Endothelial cell of umbilical vein (primary cell): Measurements from ENCODE around the gene PAN3. TPM values are rescaled to one million over a fixed set of nuclear protein-coding genes. Genes with fewer than 3 reads are reported as not detected.

Experiments used
- BruUV-seq: library from RNA; stranded (reverse); fragments of 400-500 nt; replicated peaks from 2 replicates; lab custom pipeline; 2021; lab: Mats Ljungman, UMichigan
- CTCF ChIA-PET: fragments of 300-600, 350-600 bp; sonication (Branson Sonifier 250); formaldehyde crosslinking; loops from one replicate; lab custom pipeline; 2021; ENCODE audit warnings: antibody characterized with exemption, inconsistent platforms; lab: Charles Lee
- POLR2A ChIA-PET: fragments of 300-600, 350-600 bp; sonication (Branson Sonifier 250); formaldehyde crosslinking; loops from one replicate; lab custom pipeline; 2021; ENCODE audit warnings: antibody characterized with exemption, inconsistent platforms; lab: Charles Lee
- DNase-seq: peaks from one replicate; pipeline ENCODE4 v3.0.0-alpha.2; 2011; ENCODE audit warnings: low read depth, low spot score
- FAIRE-seq: peaks from 2 replicates; lab custom pipeline; 2011; peaks lifted over from hg19 to GRCh38; lab: Jason Lieb, UNC
- H2AFZ ChIP-seq: 2 replicates; pipeline ENCODE4 v1.6.0; 2012; ENCODE audit warnings: low read depth, low read length, control low read depth, inconsistent platforms
- H3K27ac ChIP-seq: 2 replicates; pipeline ENCODE4 v1.5.1; 2011; ENCODE audit warnings: low read depth, mild to moderate bottlenecking, control low read depth, low read length, moderate library complexity; ENCODE audit not compliant: insufficient read depth
- H3K27me3 ChIP-seq, 2 experiments: 2 replicates each; pipeline versions ENCODE4 v1.6.0 to v1.6.1; 2011; ENCODE audit warnings: low read length in 2 of 2, mixed read lengths in 1 of 2; ENCODE audit not compliant: control insufficient read depth in 2 of 2, insufficient read depth in 2 of 2
- H3K36me3 ChIP-seq, 2 experiments: 2 replicates in 1 of 2; 3 replicates in 1 of 2; pipeline ENCODE4 v1.5.1; 2011; ENCODE audit warnings: low read length in 2 of 2, mild to moderate bottlenecking in 1 of 2, moderate library complexity in 1 of 2; ENCODE audit not compliant: control insufficient read depth in 2 of 2, insufficient read depth in 2 of 2; ENCODE audit errors: extremely low read depth in 1 of 2
- H3K4me1 ChIP-seq: 3 replicates; pipeline ENCODE4 v1.5.1; 2011; ENCODE audit warnings: mild to moderate bottlenecking, low read length; ENCODE audit not compliant: control insufficient read depth, insufficient read depth; ENCODE audit errors: extremely low read depth
- H3K4me2 ChIP-seq: 2 replicates; pipeline ENCODE4 v1.6.1; 2011; ENCODE audit warnings: low read length, control low read depth, mixed read lengths; ENCODE audit not compliant: insufficient read depth
- H3K4me3 ChIP-seq, 3 experiments: fragments of 200-600 bp in 1 of 3; sonication (generic), shearing (Covaris generic) in 1 of 3; replicated peaks in 1 of 3; 2 replicates each; pipeline ENCODE4 v1.5.1; 2011 to 2016; ENCODE audit warnings: control low read depth in 3 of 3, low read length in 3 of 3, mild to moderate bottlenecking in 2 of 3, inconsistent platforms in 1 of 3, low read depth in 1 of 3, moderate library complexity in 1 of 3; ENCODE audit not compliant: insufficient read depth in 1 of 3
- H3K79me2 ChIP-seq: 2 replicates; pipeline ENCODE4 v1.6.0; 2012; ENCODE audit warnings: low read length, inconsistent platforms; ENCODE audit not compliant: control insufficient read depth, insufficient read depth
- H3K9ac ChIP-seq: replicated peaks from 2 replicates; pipeline ENCODE3; 2011; ENCODE audit warnings: low read length, control low read depth; ENCODE audit not compliant: insufficient read depth; ENCODE audit errors: extremely low read depth
- H3K9me1 ChIP-seq: replicated peaks from 3 replicates; pipeline ENCODE4 v1.6.0; 2011; ENCODE audit warnings: mild to moderate bottlenecking, low read length; ENCODE audit not compliant: control insufficient read depth, insufficient read depth; ENCODE audit errors: extremely low read depth
- H3K9me3 ChIP-seq: replicated peaks from 2 replicates; pipeline ENCODE4 v1.5.1; 2012; ENCODE audit warnings: low read length, inconsistent platforms; ENCODE audit not compliant: control insufficient read depth, insufficient read depth
- H4K20me1 ChIP-seq: replicated peaks from 2 replicates; pipeline ENCODE3; 2011; ENCODE audit warnings: mild to moderate bottlenecking, low read length; ENCODE audit not compliant: control insufficient read depth, insufficient read depth; ENCODE audit errors: extremely low read depth
- EZH2 ChIP-seq: IDR thresholded peaks from 2 replicates; pipeline ENCODE4 v1.6.1; 2012; ENCODE audit warnings: borderline replicate concordance, low read depth, mild to moderate bottlenecking, moderate library complexity, low read length, inconsistent platforms; ENCODE audit not compliant: severe bottlenecking
- FOS ChIP-seq: IDR thresholded peaks from 2 replicates; pipeline ENCODE4 v1.6.1; 2011; ENCODE audit warnings: mild to moderate bottlenecking, low read length, moderate library complexity, borderline replicate concordance; ENCODE audit not compliant: insufficient read depth
- GATA2 ChIP-seq: IDR thresholded peaks from 2 replicates; pipeline ENCODE4 v1.7.0; 2011; ENCODE audit warnings: low read depth, mild to moderate bottlenecking, moderate library complexity, mixed read lengths, low read length; ENCODE audit not compliant: insufficient read length, insufficient read depth
- JUN ChIP-seq: IDR thresholded peaks from 2 replicates; pipeline ENCODE4 v1.6.1; 2011; ENCODE audit warnings: borderline replicate concordance, low read depth; ENCODE audit not compliant: insufficient read length, insufficient read depth
- MYC ChIP-seq: IDR thresholded peaks from one replicate; pipeline ENCODE4 v1.6.1; 2011; ENCODE audit warnings: mild to moderate bottlenecking, low read depth, low read length
- POLR2A ChIP-seq: IDR thresholded peaks from 2 replicates; pipeline ENCODE4 v1.6.1; 2012; ENCODE audit warnings: low read depth, mild to moderate bottlenecking, control low read depth, low read length
- POLR2AphosphoS5 ChIP-seq: IDR thresholded peaks from 2 replicates; pipeline ENCODE4 v1.6.1; 2012; ENCODE audit warnings: low read depth, mild to moderate bottlenecking, control low read depth, low read length, moderate library complexity; ENCODE audit not compliant: insufficient read depth
- dilution Hi-C: fragments of 300-500 bp; cut with MboI; formaldehyde crosslinking; loops from one replicate; pipeline ENCODE4 v1.15.0; 2019; ENCODE audit warnings: low sequenced_read_pairs; ENCODE audit not compliant: extremely low pct_ligation_motif_present
- intact Hi-C: fragments of 100-400 bp; cut with micrococcal nuclease; formaldehyde crosslinking; loops from one replicate; pipeline ENCODE4 v1.10.0; 2022
- polyA plus RNA-seq, 4 experiments: library from polyadenylated mRNA; depleted of rRNA in 3 of 4; stranded (reverse) in 3 of 4; unstranded in 1 of 4; fragments of >200 nt; gene quantifications; 2 replicates each; pipeline versions ENCODE4 v1.2.1 to v1.2.3, GENCODE V29; 2011 to 2012; ENCODE audit warnings: missing spikeins in 1 of 4
- total RNA-seq: library from RNA; stranded (reverse); gene quantifications from 2 replicates; pipeline ENCODE4 v1.2.3, GENCODE V29; 2021
- TF ChIP-seq, protein P1 (sequence below): IDR thresholded peaks from 2 replicates; pipeline ENCODE4 v1.6.1; 2011; ENCODE audit not compliant: insufficient read depth, insufficient read length

The PAN3 gene
- total and polyA plus RNA-seq, 2 donors (not counting 3 experiments of a cell fraction or from before 2014, with no cell fraction given): 8.5 to 31.9 TPM

DNA sequence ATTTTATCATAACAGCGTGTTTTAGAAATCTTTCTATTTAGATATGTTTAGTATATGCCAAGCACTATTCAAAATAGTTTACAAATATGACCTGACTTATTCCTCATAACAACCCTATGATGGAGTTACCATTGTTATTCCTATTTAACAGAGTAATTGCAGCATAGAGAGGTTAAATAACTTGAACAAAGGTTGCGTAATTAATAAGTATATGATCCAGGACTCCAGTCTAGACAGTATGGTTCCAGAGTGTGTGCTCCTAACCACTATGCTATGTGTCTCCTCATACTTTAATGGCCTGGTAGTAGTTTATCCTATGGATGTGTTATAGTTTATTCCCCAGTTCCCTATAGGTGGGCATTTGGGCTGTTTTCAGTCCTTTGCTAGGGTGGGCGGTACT is 145.3 kb downstream of the PAN3 start:
- Histone ChIP-seq H3K4me1 (no peaks in the 10 kb centered on the region), H3K9ac (no peak overlapping the region), H3K9me1 (no peaks in the 10 kb centered on the region), H3K9me3 (no peaks in the 10 kb centered on the region), H4K20me1 (no peaks in the 10 kb centered on the region), H3K4me3 (no peak overlapping the region), H3K27ac (no peak overlapping the region), H3K79me2 (no peaks in the 10 kb centered on the region), H2AFZ (no peak overlapping the region), H3K36me3 (no peaks in the 10 kb centered on the region), H3K27me3 (no peaks in the 10 kb centered on the region), H3K4me2 (no peak overlapping the region)
- ChIA-PET POLR2A (no interaction called here), CTCF (interaction anchor here (1.0 kb wide), 1 partner anchor 9 kb away, joined by 3 read pairs; no protein-coding TSS in a partner anchor)
- TF ChIP-seq POLR2AphosphoS5 (no peak), GATA2 (no peak), JUN (no peak), EZH2 (no peak), MYC (no peak), POLR2A (no peak), FOS (no peak)
- TF ChIP-seq, protein P1, sequence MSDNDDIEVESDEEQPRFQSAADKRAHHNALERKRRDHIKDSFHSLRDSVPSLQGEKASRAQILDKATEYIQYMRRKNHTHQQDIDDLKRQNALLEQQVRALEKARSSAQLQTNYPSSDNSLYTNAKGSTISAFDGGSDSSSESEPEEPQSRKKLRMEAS: no peak
- no peak for FAIRE-seq
- dilution Hi-C loops: no loop called here
- intact Hi-C loops: no loop called here
- no peak for DNase-seq
- no TSS peak for BruUV-seq

DNA sequence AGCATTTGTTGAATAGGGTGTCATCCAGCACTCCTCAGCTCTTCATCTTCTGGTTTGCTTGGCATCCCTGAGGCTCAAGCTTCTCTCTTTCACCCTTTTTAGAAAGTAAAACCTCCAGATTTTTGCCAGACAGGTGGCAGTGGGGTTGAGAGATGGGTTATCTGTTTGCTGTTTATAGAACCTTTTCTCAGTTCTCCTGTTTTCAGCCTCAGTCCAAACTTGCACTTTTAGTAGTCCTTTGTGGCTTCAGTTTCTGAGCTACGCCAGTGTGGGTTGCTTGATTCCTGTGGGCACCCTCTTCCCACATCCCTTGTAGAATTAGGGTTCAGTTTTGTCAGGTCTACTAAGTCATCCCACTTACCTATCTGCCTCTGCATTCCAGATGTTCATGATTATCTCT is 147.9 kb downstream of the PAN3 start:
- H3K27me3 ChIP-seq: no peaks in the 10 kb centered on the region
- DNase-seq (no peak), FAIRE-seq (no peak)
- intact Hi-C loops (no loop called here), dilution Hi-C loops (no loop called here)
- no peak overlapping the region for H3K9ac ChIP-seq
- H3K36me3 ChIP-seq: no peaks in the 10 kb centered on the region
- no peaks in the 10 kb centered on the region for H4K20me1 ChIP-seq
- H3K27ac ChIP-seq: no peak overlapping the region
- BruUV-seq: no TSS peak
- no peaks in the 10 kb centered on the region for H3K4me1 ChIP-seq
- H3K4me2 ChIP-seq: no peak overlapping the region
- no peak for TF ChIP-seq POLR2AphosphoS5
- POLR2A ChIA-PET: no interaction called here
- no peak overlapping the region for H3K4me3 ChIP-seq
- H3K9me1 ChIP-seq: no peaks in the 10 kb centered on the region
- H3K9me3 ChIP-seq: no peaks in the 10 kb centered on the region
- CTCF ChIA-PET: no interaction called here
- H3K79me2 ChIP-seq: no peaks in the 10 kb centered on the region
- no peak overlapping the region for H2AFZ ChIP-seq
